ENCODE measurements around the gene RAB9A.

DNA sequence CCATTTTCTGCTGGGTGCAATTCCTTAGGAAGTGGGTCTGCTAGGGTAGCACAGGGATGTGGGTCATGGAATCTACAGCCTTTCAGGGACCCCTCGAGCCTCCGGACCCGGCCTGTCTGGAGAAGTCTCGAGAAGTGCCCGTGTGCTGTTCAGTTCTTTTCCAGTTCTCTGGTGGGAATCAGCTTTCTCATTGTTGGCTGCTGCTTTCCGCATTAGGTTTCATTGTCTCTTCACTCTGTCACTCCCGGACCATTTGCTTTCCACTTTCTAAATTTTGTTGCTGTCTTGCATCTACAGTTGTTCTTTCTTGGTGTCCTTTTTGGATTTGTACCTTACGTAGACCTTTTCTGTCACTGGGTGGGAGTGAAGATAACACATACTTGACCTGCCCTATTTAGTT lies 6.1 kb downstream of the RAB9A start:
- no peak for TF ChIP-seq SIN3A (conservative IDR thresholded peaks at IDR 0.05 in 1 of 2, IDR thresholded peaks at IDR 0.05 in 1 of 2; ENCODE audit: low read depth in 1 of 2, low read length in 2 of 2)
- TF ChIP-seq, protein P1, sequence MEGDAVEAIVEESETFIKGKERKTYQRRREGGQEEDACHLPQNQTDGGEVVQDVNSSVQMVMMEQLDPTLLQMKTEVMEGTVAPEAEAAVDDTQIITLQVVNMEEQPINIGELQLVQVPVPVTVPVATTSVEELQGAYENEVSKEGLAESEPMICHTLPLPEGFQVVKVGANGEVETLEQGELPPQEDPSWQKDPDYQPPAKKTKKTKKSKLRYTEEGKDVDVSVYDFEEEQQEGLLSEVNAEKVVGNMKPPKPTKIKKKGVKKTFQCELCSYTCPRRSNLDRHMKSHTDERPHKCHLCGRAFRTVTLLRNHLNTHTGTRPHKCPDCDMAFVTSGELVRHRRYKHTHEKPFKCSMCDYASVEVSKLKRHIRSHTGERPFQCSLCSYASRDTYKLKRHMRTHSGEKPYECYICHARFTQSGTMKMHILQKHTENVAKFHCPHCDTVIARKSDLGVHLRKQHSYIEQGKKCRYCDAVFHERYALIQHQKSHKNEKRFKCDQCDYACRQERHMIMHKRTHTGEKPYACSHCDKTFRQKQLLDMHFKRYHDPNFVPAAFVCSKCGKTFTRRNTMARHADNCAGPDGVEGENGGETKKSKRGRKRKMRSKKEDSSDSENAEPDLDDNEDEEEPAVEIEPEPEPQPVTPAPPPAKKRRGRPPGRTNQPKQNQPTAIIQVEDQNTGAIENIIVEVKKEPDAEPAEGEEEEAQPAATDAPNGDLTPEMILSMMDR (IDR thresholded peaks at IDR 0.05; ENCODE audit: control extremely low read depth in 1 of 3, insufficient read depth in 1 of 3, low read depth in 1 of 3, low read length in 3 of 3) = no peak
- TF ChIP-seq EGR1 (IDR thresholded peaks at IDR 0.05; ENCODE audit: borderline replicate concordance, low read depth, low read length) = no peak
- no peak for TF ChIP-seq POLR2A (IDR thresholded peaks at IDR 0.05; ENCODE audit: control extremely low read depth in 1 of 2, low read depth in 2 of 2, low read length in 2 of 2)
- TF ChIP-seq TAF1 (IDR thresholded peaks at IDR 0.05; ENCODE audit: low read depth, low read length) = no peak

All from H1 (cell line).